ENCODE measurements around the gene ZNF841.
A peak's percentile ranks its signal among the peaks of the same experiment; 100 is the strongest.
"Not testable (repeated sequence)": the region's sequence is repeated elsewhere in the genome, so short reads cannot be mapped to it uniquely, and the experiment has no call there.

Gene ZNF841

DNA sequence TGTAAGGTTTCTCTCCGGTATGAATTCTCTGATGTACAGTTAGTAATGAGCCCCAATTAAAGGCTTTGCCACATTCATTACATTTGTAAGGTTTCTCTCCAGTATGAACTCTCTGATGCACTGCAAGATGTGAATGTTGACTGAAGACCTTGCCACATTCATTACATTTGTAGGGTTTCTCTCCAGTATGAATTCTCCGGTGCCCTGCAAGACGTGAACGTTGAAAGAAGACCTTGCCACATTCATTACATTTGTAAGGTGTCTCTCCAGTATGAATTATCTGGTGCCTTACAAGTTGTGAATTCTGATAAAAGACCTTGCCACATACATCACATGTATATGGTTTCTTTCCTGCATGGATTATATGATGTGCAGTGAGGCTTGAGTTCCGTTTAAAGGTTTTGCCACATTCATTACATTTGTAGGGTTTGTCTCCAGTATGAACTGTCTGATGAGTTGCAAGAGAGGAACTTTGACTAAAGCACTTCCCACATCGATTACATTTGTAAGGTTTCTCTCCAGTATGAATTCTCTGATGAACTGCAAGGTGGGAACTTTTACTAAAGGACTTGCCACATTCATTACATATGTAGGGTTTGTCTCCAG, 29.2 kb downstream of the ZNF841 start:
- no peak for DNase-seq

DNA sequence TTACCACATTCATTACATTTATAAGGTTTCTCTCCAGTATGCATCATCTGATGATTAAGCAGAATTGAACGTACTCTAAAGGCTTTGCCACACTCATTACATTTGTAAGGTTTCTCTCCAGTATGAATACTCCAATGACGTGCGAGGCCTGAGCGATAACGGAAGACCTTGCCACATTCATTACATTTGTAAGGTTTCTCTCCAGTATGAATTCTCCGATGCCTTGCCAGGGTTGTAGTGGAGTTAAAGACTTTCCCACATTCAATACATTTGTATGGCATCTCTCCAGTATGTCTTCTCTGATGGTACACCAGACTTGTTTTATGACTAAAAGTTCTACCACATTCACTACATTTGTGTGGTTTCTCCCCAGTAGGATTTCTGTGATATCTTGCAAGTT, 30.2 kb downstream of the ZNF841 start:
- DNase-seq = no peak

DNA sequence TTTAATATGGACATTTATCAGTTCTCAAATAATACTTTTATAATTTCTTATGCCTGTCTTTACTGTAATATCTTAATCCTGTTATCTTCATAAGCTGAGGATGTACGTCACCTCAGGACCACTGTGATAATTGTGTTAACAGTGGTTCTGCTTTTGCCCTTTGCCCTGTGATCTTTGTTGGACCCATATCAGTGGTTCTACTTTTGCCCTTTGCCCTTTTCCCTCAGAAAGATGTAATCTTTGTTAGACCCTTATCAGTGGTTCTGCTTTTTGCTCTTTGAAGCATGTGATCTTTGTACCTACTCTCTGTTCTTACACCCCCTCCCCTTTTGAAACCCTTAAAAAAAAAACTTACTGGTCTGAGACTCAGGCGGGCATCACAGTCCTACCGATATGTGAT, 39.1 kb downstream of the ZNF841 start:
- DNase-seq = not testable (repeated sequence)

DNA sequence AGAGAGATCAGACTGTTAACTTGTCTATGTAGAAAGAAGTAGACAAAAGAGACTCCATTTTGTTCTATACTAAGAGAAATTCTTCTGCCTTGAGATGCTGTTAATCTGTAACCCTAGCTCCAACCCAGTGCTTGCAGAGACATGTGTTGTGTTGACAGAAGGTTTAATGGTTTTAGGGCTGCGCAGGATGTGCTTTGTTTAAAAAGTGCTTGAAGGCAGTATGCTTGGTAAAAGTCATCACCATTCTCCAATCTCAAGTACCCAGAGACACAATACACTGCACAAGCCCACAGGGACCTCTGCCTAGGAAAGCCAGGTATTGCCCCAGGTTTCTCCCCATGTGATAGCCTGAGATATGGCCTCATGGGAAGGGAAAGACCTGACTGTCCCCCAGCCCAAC, 43.8 kb downstream of the ZNF841 start:
- DNase-seq = not testable (repeated sequence)

DNA sequence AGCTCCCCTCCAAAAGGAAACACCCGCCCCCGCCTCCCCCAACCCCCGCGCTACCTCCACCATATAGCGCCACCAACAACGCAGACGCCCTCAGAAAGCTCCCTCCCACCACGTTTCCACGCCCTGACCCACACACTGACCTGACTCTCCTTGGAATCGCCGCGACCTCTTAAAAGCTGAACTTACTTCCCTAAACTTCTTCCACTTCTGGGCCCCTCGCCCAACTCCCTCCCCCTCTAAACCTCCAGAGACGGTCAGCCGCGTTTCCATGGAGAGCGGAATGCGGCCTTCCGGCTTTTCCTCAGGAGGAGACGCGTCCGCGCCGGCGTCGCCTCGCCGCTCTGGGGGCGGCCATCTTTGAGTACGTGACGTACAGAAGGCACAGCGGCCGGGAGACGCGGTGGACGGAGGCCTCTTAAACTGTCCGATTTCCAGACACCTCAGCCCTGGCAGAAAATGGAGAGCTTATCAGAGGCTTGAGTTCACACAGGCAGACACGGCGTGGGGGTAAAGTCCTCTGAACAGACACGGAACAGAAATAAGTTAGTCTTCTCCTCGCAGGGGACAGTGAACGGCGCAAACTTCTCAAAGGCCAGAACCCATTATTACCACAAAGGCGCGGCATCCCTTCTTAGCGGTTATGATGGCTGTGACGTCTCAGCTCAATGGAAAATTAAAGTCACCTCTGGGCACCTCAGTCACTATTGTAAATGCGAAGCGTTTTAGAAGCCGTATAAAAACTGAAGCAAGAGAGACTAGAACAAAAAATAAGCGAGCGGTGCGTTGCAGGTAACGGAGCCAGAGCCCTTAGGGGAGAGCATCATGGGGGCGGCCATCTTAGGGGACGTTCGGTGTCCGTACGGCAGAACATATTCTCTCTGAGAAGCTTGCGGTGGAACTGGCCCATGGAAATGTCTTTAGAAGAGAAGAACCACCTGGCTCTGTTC, 46.7 kb downstream of the ZNF841 start, which contains the start of gene ZNF432:
TSS of gene ZNF432 (minus strand) at position 284 of the 947 bp plus-strand sequence. CDS start 1,970 bp downstream, outside the sequence.
- peak; percentile 80 for DNase-seq

DNA sequence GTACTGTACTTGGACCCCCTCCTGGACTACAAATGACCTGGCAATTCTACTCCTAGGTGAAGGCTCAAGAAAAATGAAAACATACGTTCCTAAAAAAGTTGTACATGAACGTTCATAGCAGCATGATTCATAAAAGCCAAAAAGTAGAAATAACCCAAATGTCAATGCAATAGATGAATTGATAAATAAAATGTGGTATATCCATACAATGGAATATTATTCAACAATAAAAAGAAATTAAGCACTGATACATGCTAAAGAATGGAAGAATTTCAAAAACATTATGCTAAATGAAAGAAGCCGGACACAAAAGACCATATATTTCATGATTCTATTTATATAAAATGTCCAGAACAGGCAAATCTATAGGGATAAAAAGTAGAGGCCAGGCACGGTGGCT, 56.4 kb downstream of the ZNF841 start:
- DNase-seq = no peak

DNA sequence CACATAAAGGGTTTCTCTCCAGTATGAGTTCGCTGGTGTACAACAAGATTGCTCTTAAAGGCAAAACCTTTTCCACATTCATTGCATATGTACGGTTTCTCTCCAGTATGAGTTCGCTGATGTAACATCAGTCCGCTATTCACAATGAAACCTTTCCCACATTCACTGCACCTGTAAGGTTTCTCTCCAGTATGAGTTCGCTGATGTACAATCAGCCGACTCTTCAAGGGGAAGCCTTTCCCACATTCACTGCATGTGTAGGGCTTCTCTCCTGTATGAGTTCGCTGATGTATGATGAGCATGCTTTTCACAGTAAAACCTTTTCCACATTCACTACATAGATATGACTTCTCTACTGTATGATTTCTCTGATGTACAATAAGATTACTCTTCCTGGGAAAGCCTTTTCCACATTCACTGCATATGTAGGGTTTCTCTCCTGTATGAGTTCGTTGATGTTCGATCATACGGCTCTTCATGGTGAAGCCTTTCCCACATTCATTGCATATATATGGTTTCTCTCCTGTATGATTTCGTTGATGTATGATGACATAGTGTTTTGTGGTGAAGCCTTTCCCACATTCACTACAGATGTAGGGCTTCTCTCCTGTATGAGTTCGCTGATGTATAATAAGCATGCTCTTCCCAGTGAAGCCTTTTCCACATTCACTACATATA, 61.4 kb downstream of the ZNF841 start:
- no peak for DNase-seq

DNA sequence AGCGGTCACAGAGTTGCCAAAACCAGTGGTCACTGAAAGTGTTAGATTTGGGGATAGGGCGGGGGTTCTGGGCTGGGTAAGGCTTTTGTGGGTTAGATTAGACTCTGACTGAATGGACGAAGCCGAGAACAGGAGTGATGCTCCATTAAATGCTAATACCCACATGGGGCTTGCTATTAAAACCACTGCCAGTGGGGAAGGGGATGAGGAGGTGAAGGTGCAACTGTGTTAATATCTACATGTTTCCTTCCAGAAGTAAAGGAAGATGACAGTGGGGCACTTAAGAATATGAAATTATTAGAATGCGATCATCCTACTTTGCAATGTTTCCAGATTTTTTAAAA, 66.8 kb downstream of the ZNF841 start:
- no peak for DNase-seq

DNA sequence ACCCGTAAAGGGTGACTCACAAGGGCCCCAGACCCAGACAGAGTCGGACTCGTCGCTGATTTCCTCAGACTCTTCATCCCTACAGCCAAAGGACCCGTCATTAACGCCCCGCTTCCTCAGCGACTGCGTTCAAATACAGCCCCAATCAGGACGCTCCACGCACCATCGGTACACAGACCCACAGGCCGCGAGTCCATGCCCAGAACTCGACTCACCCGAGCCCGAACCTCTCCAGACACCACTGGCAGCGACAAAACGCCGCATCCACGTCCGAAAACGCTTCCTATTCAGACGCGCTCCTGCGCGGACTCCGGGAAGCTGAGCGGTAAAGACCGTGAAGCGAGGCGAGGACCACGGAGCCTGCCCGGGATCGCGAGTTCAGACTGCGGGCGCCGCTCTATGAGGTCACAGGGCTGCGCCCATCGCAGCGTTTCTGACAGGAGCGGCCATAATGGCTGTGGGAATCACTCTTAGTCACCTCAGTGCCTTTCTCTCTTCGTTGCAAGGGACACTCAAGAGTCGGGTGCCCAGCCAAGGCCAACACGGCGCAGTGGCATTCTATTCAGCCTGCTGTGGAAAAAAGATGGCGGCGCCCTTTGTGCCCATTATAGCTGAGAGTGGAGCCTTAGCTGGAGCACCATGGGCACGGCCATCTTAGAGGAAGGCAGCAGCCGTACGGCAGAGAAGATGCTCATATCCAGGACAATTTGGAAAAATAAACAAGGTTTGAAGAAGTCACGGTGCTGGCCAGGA, 67.4 kb downstream of the ZNF841 start, which contains the start of gene ZNF614:
TSS of gene ZNF614 (minus strand) at position 353 of the 753 bp plus-strand sequence. CDS start 2,634 bp downstream, outside the sequence.
- peak; percentile 84 for DNase-seq

DNA sequence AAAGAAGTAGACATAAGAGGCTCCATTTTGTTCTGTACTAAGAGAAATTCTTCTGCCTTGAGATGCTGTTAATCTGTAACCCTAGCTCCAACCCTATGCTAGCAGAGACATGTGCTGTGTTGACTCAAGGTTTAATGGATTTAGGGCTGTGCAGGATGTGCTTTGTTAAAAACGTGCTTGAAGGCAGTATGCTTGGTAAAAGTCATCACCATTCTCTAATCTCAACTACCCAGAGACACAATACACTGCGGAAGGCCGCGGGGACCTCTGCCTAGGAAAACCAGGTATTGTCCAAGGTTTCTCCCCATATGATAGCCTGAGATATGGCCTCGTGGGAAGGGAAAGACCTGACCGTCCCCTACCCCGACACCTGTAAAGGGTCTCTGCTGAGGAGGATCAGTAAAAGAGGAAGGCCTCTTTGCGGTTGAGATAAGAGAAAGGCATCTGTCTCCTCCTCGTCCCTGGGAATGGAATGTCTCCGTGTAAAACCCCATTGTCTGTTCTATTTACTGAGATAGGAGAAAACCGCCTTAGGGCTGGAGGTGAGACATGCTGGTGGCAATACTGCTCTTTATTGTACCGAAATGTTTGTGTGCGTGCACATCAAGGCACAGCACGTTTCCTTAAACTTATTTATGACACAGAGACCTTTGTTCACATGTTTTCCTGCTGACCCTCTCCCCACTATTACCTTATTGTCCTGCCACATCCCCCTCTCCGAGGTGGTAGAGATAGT, 69.1 kb downstream of the ZNF841 start:
- not testable (repeated sequence) for DNase-seq

DNA sequence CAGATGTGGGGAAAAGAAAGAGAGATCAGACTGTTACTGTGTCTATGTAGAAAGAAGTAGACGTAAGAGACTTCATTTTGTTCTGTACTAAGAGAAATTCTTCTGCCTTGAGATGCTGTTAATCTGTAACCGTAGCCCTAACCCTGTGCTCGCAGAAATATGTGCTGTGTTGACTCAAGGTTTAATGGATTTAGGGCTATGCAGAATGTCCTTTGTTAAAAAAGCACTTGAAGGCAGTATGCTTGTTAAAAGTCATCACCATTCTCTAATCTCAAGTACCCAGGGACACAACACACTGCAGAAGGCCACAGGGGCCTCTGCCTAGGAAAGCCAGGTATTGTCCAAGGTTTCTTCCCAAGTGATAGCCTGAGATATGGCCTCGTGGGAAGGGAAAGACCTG, 71.1 kb downstream of the ZNF841 start:
- not testable (repeated sequence) for DNase-seq

DNA sequence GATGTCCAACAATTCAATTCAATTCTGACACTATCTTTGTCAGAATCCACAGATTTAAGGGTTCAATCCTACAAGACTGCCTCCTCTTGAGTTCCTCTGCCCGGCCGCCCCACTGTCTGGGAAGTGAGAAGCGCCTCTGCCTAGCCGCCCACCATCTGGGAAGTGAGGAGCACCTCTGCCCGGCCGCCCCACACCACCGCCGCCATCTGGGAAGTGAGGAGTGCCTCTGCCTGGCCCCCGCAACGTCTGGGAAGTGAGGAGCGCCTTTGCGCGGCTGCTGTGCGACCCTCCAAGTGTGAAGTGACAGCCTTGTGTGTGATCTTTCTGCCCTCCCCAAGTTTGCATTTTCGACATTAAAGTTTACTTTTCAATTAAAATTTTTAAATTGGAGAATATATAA, 73.4 kb downstream of the ZNF841 start:
- DNase-seq = no peak

DNA sequence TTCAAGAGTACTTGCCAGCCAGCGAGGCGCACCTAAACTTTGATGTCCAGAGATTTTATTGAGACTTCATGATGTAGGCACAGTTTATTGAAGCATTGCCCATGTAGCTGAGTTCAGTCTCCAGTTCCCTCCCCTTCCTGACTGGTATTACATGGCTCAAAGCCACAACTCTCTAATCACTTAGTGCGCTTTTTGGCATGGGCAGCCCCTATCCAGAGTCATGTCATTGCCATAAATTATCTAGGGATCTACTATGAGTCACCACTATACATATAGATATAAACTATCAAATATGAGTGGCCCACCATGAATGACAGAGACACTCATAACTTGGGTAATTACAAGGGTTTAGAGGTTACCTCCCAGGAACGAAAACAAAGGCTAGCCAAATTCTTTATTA, 75.1 kb downstream of the ZNF841 start:
- DNase-seq = no peak
